CD1c-positive myeloid dendritic cell (primary cell): Measurements from ENCODE around the gene EXOG.
"Not testable (repeated sequence)": the region's sequence is repeated elsewhere in the genome, so short reads cannot be mapped to it uniquely, and the experiment has no call there.

Experiments used
- DNase-seq: peaks from one replicate; pipeline ENCODE4 v3.0.0-alpha.2; 2016; ENCODE audit errors: extremely low spot score

Gene EXOG

GRCh38 chr3:38563070-38563885 is 67.1 kb downstream of the EXOG start:
- DNase-seq: no peak

GRCh38 chr3:38563886-38564270 is 67.7 kb downstream of the EXOG start:
- DNase-seq: no peak

- DNase-seq: no peak
Observed at GRCh38 chr3:38564631-38565338, 68.6 kb downstream of the EXOG start.

GRCh38 chr3:38565339-38566214 is 69.4 kb downstream of the EXOG start:
- no peak for DNase-seq

- DNase-seq: peak; percentile 42
Observed at GRCh38 chr3:38566215-38566528, 70.0 kb downstream of the EXOG start.

- not testable (repeated sequence) for DNase-seq
Observed at GRCh38 chr3:38566794-38567193, 70.7 kb downstream of the EXOG start.

- DNase-seq: no peak
Observed at GRCh38 chr3:38567498-38567897, 71.4 kb downstream of the EXOG start.

- DNase-seq: no peak
Observed at GRCh38 chr3:38573111-38573510, 77.0 kb downstream of the EXOG start.

- no peak for DNase-seq
Observed at GRCh38 chr3:38573556-38573955, 77.4 kb downstream of the EXOG start.

- DNase-seq: peak; percentile 37
Observed at GRCh38 chr3:38574411-38575278, 78.5 kb downstream of the EXOG start.

- no peak for DNase-seq
Observed at GRCh38 chr3:38575279-38575843, 79.2 kb downstream of the EXOG start.
